Left lung (tissue), 10 donors: ENCODE data around the gene CDHR3. TPM values are rescaled to one million over a fixed set of nuclear protein-coding genes. Genes with fewer than 3 reads are reported as not detected.
A peak's percentile ranks its signal among the peaks of the same experiment; 100 is the strongest.

Experiments used
- ATAC-seq: fragments of 200-7000 bp; cut with Tn5 transposase; one replicate; pipeline ENCODE4 v1.9.1; 2020; ENCODE audit warnings: moderate library complexity
- DNase-seq, 4 donors: peaks; one replicate each; pipeline ENCODE4 v3.0.0-alpha.2; 2013 to 2020
- H3K27ac ChIP-seq, 2 donors: fragments of 200-600 bp; sonication (generic) in 1 of 2; one replicate each; pipeline versions ENCODE4 v1.5.0 to v1.8.0; 2020 to 2021
- H3K27me3 ChIP-seq, 2 donors: fragments of 200-600 bp; sonication (generic) in 1 of 2; one replicate each; pipeline versions ENCODE4 v1.5.0 to v1.8.0; 2020 to 2021
- H3K36me3 ChIP-seq, 2 donors: fragments of 200-600 bp; sonication (generic) in 1 of 2; one replicate each; pipeline versions ENCODE4 v1.5.0 to v1.8.0; 2020 to 2021
- H3K4me1 ChIP-seq, 2 donors: fragments of 200-600 bp; one replicate each; pipeline ENCODE4 v1.8.0; 2021
- H3K4me3 ChIP-seq, 2 donors: fragments of 200-600 bp; sonication (generic) in 1 of 2; one replicate each; pipeline versions ENCODE4 v1.5.0 to v1.8.0; 2020 to 2021; ENCODE audit warnings: mild to moderate bottlenecking in 1 of 2
- H3K9me3 ChIP-seq, 2 donors: fragments of 200-600 bp; sonication (generic) in 1 of 2; one replicate each; pipeline versions ENCODE4 v1.5.0 to v1.8.0; 2020 to 2021
- CTCF ChIP-seq, 2 donors: fragments of 200-600 bp; sonication (generic) in 1 of 2; IDR thresholded peaks; one replicate each; pipeline versions ENCODE4 v1.5.0 to v1.8.0; 2021; ENCODE audit warnings: antibody characterized with exemption in 2 of 2
- intact Hi-C, 2 donors: fragments of 100-400 bp; cut with DNase I; formaldehyde crosslinking; loops; one replicate each; pipeline versions ENCODE4 v1.11.2 to v1.14.2; 2022
- polyA plus RNA-seq, 6 donors: library from polyadenylated mRNA; unstranded; fragments of 120-200 nt; gene quantifications; one replicate each; pipeline ENCODE4 v1.2.1, GENCODE V29; 2013; ENCODE audit not compliant: insufficient read length in 6 of 6
- total RNA-seq, 2 donors: library from RNA; stranded (reverse); fragmentation: NEBNext Ultra II Directional; extraction: Animal tissue kit (Norgen Biotek cat#: 25700); gene quantifications; one replicate each; pipeline ENCODE4 v1.2.1, GENCODE V29; 2021
- donor health status: DM: no; HTN: yes; CAD: no.
- donor health status: DM: no; HTN: no; CAD: no.

CDHR3 gene
- total and polyA plus RNA-seq, 8 donors = 2.8 to 44.0 (median 24.8) TPM

GRCh38 chr7:106063024-106063423, 100.0 kb downstream of the CDHR3 start:
- H3K4me3 ChIP-seq = no peak overlapping the region
- H3K9me3 ChIP-seq = no peaks in the 10 kb centered on the region
- ATAC-seq (no peak), DNase-seq (no peak)
- intact Hi-C loops = no loop called here
- H3K27me3 ChIP-seq = no peaks in the 10 kb centered on the region
- H3K27ac ChIP-seq = no peak overlapping the region
- H3K4me1 ChIP-seq = peaks cover 14 to 17% of the 10 kb centered on the region in 2 donors
- no peaks in the 10 kb centered on the region for H3K36me3 ChIP-seq
- TF ChIP-seq CTCF (IDR thresholded peaks at IDR 0.05) = no peak

DNA sequence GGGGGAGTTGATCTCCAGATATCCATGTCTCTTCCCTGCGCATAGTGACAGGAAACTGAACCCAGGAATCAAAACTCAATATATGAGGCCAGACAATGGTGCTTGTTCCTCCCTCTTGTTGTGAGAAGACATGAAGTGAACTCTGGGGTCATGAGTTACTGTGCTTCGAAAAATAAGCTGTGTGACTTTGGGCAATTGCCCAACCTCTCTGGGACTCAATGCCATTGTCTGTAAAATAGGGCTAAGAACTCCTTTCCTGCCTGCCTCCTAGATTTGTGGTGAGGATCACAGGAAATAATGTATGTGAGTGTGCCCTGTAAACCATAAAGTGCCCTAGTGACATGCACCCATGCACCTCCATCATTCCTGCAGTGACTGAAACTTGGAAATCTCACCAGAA, 100.6 kb downstream of the CDHR3 start:
- no peak overlapping the region for H3K4me3 ChIP-seq
- ATAC-seq (no peak), DNase-seq (no peak)
- no peaks in the 10 kb centered on the region for H3K36me3 ChIP-seq
- peaks cover 10 to 17% of the 10 kb centered on the region in 2 donors for H3K4me1 ChIP-seq
- intact Hi-C loops = no loop called here
- H3K27me3 ChIP-seq = no peaks in the 10 kb centered on the region
- no peak for TF ChIP-seq CTCF (IDR thresholded peaks at IDR 0.05)
- no peak overlapping the region for H3K27ac ChIP-seq
- H3K9me3 ChIP-seq = no peaks in the 10 kb centered on the region

DNA sequence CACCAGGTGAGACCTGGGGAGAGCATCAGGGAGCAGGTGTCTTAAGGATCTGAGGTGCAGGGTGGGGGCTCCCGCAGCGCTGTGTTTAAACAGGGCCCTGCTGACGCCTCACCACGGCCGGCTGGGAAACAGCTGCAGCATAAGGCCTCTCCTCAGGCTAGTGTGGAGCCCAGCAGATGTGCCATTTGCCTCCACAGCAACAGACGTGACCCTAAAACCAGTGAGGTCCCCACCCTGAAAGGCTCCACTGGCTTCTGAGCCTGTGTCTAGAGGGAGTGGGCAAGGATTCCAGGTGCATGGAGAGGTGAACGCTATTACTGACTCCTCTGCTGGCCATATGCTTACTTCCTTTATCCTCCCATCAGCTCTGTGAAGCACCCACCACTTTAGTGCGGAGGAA, 101.3 kb downstream of the CDHR3 start:
- H3K4me3 ChIP-seq = no peak overlapping the region
- peak overlapping the region; percentile 10 to 48 for H3K27ac ChIP-seq
- intact Hi-C loops = no loop called here
- no peak for ATAC-seq
- no peak for DNase-seq
- H3K9me3 ChIP-seq = no peaks in the 10 kb centered on the region
- TF ChIP-seq CTCF (IDR thresholded peaks at IDR 0.05) = no peak
- H3K27me3 ChIP-seq = no peaks in the 10 kb centered on the region
- no peaks in the 10 kb centered on the region for H3K36me3 ChIP-seq
- H3K4me1 ChIP-seq = peaks cover 10 to 17% of the 10 kb centered on the region in 2 donors

DNA sequence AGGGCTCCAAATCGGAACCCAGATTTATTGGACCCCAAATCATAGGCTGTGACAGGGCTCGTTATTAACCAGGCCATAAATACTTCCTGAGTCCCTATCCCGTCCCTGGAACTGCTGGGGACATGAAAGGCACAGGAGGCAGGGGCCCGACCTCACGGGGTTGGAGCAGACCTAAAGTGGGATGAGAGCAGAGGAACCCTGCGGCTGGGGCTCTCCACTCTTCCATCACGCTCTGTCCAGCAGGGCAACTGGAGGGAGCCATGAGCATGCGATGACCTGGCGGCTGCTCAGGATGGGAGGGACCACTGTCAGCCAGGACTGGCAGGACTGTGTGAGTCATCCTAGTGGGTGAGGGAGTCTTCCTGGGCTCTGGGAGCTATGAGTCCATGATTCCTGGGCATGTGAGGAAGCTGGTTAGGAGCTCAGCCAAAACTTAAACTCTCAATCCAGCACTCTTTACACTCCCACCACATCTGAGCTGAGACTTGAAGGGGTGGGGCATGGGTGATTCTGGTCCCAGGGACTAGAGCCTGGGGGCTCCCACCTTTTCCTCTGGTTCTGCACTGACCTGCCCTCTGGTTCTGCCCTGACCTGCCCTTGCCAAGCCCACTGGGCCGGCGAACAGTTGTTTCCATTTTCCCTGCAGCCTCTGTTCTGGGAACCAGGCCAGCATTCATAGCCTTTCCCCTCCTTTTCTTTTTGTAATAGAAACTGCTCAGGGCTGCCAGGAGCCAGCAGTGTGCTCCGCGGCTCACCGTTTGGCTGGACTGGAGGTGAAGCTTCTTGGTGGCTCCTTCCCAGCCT, 101.9 kb downstream of the CDHR3 start:
- ATAC-seq (peak; percentile 85), DNase-seq (peak; percentile 71 to 82 (median 81))
- intact Hi-C loops = no loop called here
- peak overlapping the region; percentile 10 to 48 for H3K27ac ChIP-seq
- no peak overlapping the region for H3K4me3 ChIP-seq
- H3K27me3 ChIP-seq = no peaks in the 10 kb centered on the region
- no peak for TF ChIP-seq CTCF (IDR thresholded peaks at IDR 0.05)
- H3K9me3 ChIP-seq = no peaks in the 10 kb centered on the region
- H3K36me3 ChIP-seq = no peaks in the 10 kb centered on the region
- H3K4me1 ChIP-seq = peaks cover 10 to 17% of the 10 kb centered on the region in 2 donors

DNA sequence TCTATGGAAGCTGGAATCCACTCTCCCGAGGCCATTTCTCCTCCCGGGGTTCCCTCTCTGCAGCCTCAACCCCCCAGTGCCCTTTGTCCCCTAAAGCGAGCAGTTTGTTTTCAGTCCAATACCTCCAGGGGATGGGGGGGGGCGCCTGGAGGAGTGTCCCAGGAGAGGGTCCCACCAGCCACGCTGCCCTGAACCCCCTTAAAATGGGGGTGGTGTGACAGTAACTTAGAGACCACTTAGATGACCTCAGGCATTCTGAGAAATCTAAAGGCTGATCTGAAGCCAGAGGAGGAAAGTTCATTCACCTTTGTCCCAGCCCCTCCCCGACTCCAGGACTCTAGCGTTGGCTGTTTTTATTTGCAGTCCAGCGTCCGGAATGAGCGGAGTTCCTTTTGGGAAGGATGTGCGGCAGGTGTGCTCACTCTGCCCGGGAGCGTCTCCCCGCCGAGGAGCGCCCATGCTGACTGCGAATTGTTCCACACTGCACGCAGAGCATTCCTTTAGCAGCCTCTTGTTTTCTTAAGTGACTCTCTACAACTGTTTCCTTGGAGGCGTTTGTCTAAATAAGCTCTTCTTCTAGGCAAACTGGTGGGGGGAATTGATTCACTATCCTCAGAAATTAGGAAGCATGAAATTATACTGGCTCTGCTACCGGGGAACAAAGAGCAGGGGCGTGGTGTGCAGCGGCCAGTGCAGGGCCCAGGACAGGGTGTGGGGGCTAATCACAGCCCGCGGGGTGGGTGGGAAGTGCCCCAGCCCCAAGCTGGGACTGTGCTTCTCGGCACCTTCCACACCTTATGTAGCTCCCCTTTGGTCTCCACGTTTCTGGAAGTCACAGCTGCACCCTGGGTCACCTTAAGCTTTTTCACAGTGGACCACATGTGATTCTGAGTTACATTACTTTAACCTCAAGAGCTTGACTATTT, 102.8 kb downstream of the CDHR3 start:
- Histone ChIP-seq H3K27me3 (no peaks in the 10 kb centered on the region), H3K4me3 (no peak overlapping the region), H3K9me3 (no peaks in the 10 kb centered on the region), H3K4me1 (peaks cover 17% of the 10 kb centered on the region in 2 donors), H3K36me3 (no peaks in the 10 kb centered on the region), H3K27ac (peak overlapping the region in 1 of 2 donors; percentile 48)
- DNase-seq (no peak), ATAC-seq (peak; percentile 53)
- intact Hi-C loops = no loop called here
- TF ChIP-seq CTCF (IDR thresholded peaks at IDR 0.05) = no peak
